ENCODE data around the gene SSTR1.
A peak's percentile ranks its signal among the peaks of the same experiment; 100 is the strongest.
"Not testable (repeated sequence)": the region's sequence is repeated elsewhere in the genome, so short reads cannot be mapped to it uniquely, and the experiment has no call there.

Gene SSTR1

GRCh38 chr14:38189930-38190726 is 17.6 kb upstream of the SSTR1 start:
- Histone ChIP-seq H3K27me3 (ENCODE audit: control insufficient read depth, insufficient read depth, low read length) (no peaks in the 10 kb centered on the region), H3K4me3 (ENCODE audit: low read length) (peak overlapping the region; percentile 79), H3K9me3 (ENCODE audit: control insufficient read depth, low read depth, low read length) (no peaks in the 10 kb centered on the region), H3K4me1 (ENCODE audit: control insufficient read depth, low read depth, low read length) (peaks cover 24% of the 10 kb centered on the region), H3K9ac (ENCODE audit: low read length) (peak overlapping the region; percentile 88), H3K27ac (ENCODE audit: low read length) (peak overlapping the region; percentile 90), H3K36me3 (ENCODE audit: control insufficient read depth, low read depth, low read length) (peaks cover 3% of the 10 kb centered on the region)

DNA sequence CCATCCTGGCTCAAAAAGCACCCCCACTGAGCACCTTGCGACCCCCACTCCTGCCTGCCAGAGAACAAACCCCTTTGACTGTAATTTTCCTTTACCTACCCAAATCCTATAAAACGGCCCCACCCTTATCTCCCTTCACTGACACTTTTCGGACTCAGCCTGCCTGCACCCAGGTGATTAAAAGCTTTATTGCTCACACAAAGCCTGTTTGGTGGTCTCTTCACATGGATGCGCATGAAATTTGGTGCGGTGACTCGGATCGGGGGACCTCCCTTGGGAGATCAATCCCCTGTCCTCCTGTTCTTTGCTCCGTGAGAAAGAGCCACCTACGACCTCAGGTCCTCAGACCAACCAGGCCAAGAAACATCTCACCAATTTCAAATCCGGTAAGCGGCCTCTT is 16.9 kb upstream of the SSTR1 start:
- H3K36me3 ChIP-seq (ENCODE audit: control insufficient read depth, low read depth, low read length); H3K27me3 ChIP-seq (ENCODE audit: control insufficient read depth, insufficient read depth, low read length); H3K9me3 ChIP-seq (ENCODE audit: control insufficient read depth, low read depth, low read length): not testable (repeated sequence)
- Histone ChIP-seq H3K4me1 (ENCODE audit: control insufficient read depth, low read depth, low read length) (peaks cover 24% of the 10 kb centered on the region), H3K9ac (ENCODE audit: low read length) (peak overlapping the region; percentile 88), H3K4me3 (ENCODE audit: low read length) (peak overlapping the region; percentile 79), H3K27ac (ENCODE audit: low read length) (peak overlapping the region; percentile 45)

- H3K4me3 ChIP-seq (ENCODE audit: low read length) = peak overlapping the region; percentile 79
- H3K9me3 ChIP-seq (ENCODE audit: control insufficient read depth, low read depth, low read length); H3K36me3 ChIP-seq (ENCODE audit: control insufficient read depth, low read depth, low read length); H3K27me3 ChIP-seq (ENCODE audit: control insufficient read depth, insufficient read depth, low read length): not testable (repeated sequence)
- peak overlapping the region; percentile 88 for H3K9ac ChIP-seq (ENCODE audit: low read length)
- peaks cover 23% of the 10 kb centered on the region for H3K4me1 ChIP-seq (ENCODE audit: control insufficient read depth, low read depth, low read length)
- H3K27ac ChIP-seq (ENCODE audit: low read length) = peak overlapping the region; percentile 45
Measured at GRCh38 chr14:38191491-38191890, 16.2 kb upstream of the SSTR1 start.

GRCh38 chr14:38197001-38197783 is 10.5 kb upstream of the SSTR1 start:
- Histone ChIP-seq H3K4me1 (ENCODE audit: control insufficient read depth, low read depth, low read length) (peaks cover 22% of the 10 kb centered on the region), H3K27me3 (ENCODE audit: control insufficient read depth, insufficient read depth, low read length) (no peaks in the 10 kb centered on the region), H3K9ac (ENCODE audit: low read length) (no peak overlapping the region), H3K36me3 (ENCODE audit: control insufficient read depth, low read depth, low read length) (peaks cover 53% of the 10 kb centered on the region), H3K9me3 (ENCODE audit: control insufficient read depth, low read depth, low read length) (no peaks in the 10 kb centered on the region), H3K4me3 (ENCODE audit: low read length) (peak overlapping the region; percentile 41), H3K27ac (ENCODE audit: low read length) (peak overlapping the region; percentile 7)

DNA sequence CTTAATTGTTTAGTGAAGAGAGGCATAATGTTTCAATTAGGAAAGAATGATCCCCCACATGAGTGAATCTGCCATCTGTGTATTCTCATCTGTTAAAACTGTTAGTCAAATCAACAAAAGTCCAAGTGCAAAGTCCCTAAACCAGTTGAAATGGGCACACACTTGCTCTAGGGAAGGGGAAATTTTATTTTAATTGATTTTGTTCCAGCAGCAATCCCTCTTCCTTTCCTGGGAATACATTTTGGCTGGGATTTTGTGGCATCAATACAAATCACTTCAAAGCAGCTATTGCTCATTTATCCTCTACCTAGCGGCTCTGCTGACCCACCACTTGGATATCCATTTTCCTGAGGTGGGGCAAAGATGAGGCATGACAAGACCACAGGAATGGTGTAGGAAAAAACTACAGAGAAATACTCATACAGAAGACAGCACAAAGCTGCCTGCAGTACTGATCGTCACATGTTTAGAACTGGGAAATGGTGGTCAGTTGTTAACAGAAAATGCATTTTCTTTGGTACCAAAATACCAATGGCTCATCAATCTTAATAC is 9.8 kb upstream of the SSTR1 start:
- Histone ChIP-seq H3K4me1 (ENCODE audit: control insufficient read depth, low read depth, low read length) (peaks cover 27% of the 10 kb centered on the region), H3K4me3 (ENCODE audit: low read length) (peak overlapping the region; percentile 4), H3K36me3 (ENCODE audit: control insufficient read depth, low read depth, low read length) (peaks cover 53% of the 10 kb centered on the region), H3K9ac (ENCODE audit: low read length) (no peak overlapping the region), H3K27ac (ENCODE audit: low read length) (no peak overlapping the region), H3K27me3 (ENCODE audit: control insufficient read depth, insufficient read depth, low read length) (no peaks in the 10 kb centered on the region), H3K9me3 (ENCODE audit: control insufficient read depth, low read depth, low read length) (no peaks in the 10 kb centered on the region)

GRCh38 chr14:38198425-38198824 is 9.3 kb upstream of the SSTR1 start:
- peaks cover 28% of the 10 kb centered on the region for H3K4me1 ChIP-seq (ENCODE audit: control insufficient read depth, low read depth, low read length)
- H3K9ac ChIP-seq (ENCODE audit: low read length) = no peak overlapping the region
- H3K4me3 ChIP-seq (ENCODE audit: low read length) = no peak overlapping the region
- no peaks in the 10 kb centered on the region for H3K9me3 ChIP-seq (ENCODE audit: control insufficient read depth, low read depth, low read length)
- H3K36me3 ChIP-seq (ENCODE audit: control insufficient read depth, low read depth, low read length) = peaks cover 53% of the 10 kb centered on the region
- H3K27ac ChIP-seq (ENCODE audit: low read length) = no peak overlapping the region
- H3K27me3 ChIP-seq (ENCODE audit: control insufficient read depth, insufficient read depth, low read length) = no peaks in the 10 kb centered on the region

- no peak overlapping the region for H3K4me3 ChIP-seq (ENCODE audit: low read length)
- no peak overlapping the region for H3K9ac ChIP-seq (ENCODE audit: low read length)
- H3K4me1 ChIP-seq (ENCODE audit: control insufficient read depth, low read depth, low read length) = peaks cover 28% of the 10 kb centered on the region
- no peaks in the 10 kb centered on the region for H3K9me3 ChIP-seq (ENCODE audit: control insufficient read depth, low read depth, low read length)
- H3K36me3 ChIP-seq (ENCODE audit: control insufficient read depth, low read depth, low read length) = peaks cover 51% of the 10 kb centered on the region
- H3K27ac ChIP-seq (ENCODE audit: low read length) = no peak overlapping the region
- no peaks in the 10 kb centered on the region for H3K27me3 ChIP-seq (ENCODE audit: control insufficient read depth, insufficient read depth, low read length)
Measured at GRCh38 chr14:38199076-38199475, 8.6 kb upstream of the SSTR1 start.

DNA sequence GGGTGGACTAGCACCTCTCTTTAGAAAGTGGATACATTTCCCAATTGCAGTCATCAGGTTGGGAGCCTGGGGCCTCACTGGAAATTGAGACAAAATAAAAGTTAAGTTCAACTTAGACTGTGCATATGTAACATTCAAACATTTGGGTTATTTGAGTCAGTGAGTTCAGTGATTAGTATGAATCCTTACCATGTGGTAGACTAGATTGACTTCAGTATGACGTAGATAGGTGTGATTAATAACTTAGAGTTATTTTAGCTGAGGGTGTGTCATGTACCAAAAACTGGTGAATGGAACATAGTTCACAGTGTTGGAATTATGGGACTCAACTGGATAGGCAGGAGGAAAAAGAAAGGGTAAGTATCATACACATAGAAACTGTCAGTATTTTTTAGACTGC is 8.0 kb upstream of the SSTR1 start:
- Histone ChIP-seq H3K4me3 (ENCODE audit: low read length) (no peak overlapping the region), H3K4me1 (ENCODE audit: control insufficient read depth, low read depth, low read length) (peaks cover 28% of the 10 kb centered on the region), H3K27ac (ENCODE audit: low read length) (no peak overlapping the region), H3K36me3 (ENCODE audit: control insufficient read depth, low read depth, low read length) (peaks cover 50% of the 10 kb centered on the region), H3K9me3 (ENCODE audit: control insufficient read depth, low read depth, low read length) (no peaks in the 10 kb centered on the region), H3K27me3 (ENCODE audit: control insufficient read depth, insufficient read depth, low read length) (no peaks in the 10 kb centered on the region), H3K9ac (ENCODE audit: low read length) (no peak overlapping the region)

DNA sequence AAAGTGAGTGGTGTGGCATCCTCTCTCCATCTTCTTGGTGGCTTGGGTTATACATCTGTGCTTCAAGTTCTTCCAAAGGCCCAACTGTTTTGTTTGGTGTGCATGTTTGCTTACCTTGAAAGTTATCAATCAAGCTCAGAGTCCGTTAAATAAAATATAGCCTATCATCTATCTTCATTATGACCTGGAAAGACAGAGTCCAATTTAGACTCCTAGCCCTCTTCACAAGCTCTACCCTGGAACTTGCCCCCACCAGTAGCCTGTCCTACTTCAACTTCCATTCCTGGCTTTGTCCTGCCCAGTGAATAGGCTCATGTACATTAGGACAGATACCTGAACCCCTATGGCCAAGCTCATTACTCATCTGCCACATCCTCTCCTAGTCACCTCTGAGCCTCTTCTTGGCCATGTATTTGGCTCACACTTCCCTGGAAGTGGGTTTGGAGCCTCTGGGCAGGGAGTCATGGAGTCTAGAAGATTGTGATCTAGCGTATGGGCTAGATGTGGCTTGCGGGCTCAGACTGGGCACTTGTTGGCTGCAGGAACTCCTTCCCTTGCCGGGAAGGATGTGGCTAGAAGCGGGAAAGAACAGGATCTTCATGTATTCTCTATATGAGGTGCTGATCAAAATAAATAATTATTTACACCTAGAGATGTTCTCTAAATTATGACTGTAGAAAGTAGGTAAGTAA is 6.4 kb upstream of the SSTR1 start:
- H3K27me3 ChIP-seq (ENCODE audit: control insufficient read depth, insufficient read depth, low read length) = peaks cover 13% of the 10 kb centered on the region
- peaks cover 28% of the 10 kb centered on the region for H3K4me1 ChIP-seq (ENCODE audit: control insufficient read depth, low read depth, low read length)
- no peak overlapping the region for H3K4me3 ChIP-seq (ENCODE audit: low read length)
- peaks cover 49% of the 10 kb centered on the region for H3K36me3 ChIP-seq (ENCODE audit: control insufficient read depth, low read depth, low read length)
- H3K9me3 ChIP-seq (ENCODE audit: control insufficient read depth, low read depth, low read length) = no peaks in the 10 kb centered on the region
- H3K9ac ChIP-seq (ENCODE audit: low read length) = no peak overlapping the region
- no peak overlapping the region for H3K27ac ChIP-seq (ENCODE audit: low read length)

- Histone ChIP-seq H3K27ac (ENCODE audit: low read length) (no peak overlapping the region), H3K27me3 (ENCODE audit: control insufficient read depth, insufficient read depth, low read length) (peaks cover 26% of the 10 kb centered on the region), H3K4me1 (ENCODE audit: control insufficient read depth, low read depth, low read length) (peaks cover 18% of the 10 kb centered on the region), H3K9me3 (ENCODE audit: control insufficient read depth, low read depth, low read length) (no peaks in the 10 kb centered on the region), H3K36me3 (ENCODE audit: control insufficient read depth, low read depth, low read length) (peaks cover 36% of the 10 kb centered on the region), H3K9ac (ENCODE audit: low read length) (no peak overlapping the region), H3K4me3 (ENCODE audit: low read length) (no peak overlapping the region)
Measured at GRCh38 chr14:38202444-38203191, 5.1 kb upstream of the SSTR1 start.
